Astrocyte of the cerebellum (primary cell): ENCODE measurements around the gene PPIL4.

Experiments used
- DNase-seq: peaks from one replicate; pipeline ENCODE4 v3.0.0-alpha.2; 2011; ENCODE audit warnings: low read depth
- H3K4me3 ChIP-seq: 2 replicates; pipeline ENCODE4 v1.5.1; 2011; ENCODE audit warnings: mild to moderate bottlenecking, low read depth, low read length, moderate library complexity
- CTCF ChIP-seq: IDR thresholded peaks from 2 replicates; pipeline ENCODE4 v1.5.1; 2012; ENCODE audit warnings: low read length, low read depth, moderate library complexity, mild to moderate bottlenecking; ENCODE audit errors: missing control alignments
- in situ Hi-C: cut with HindIII; loops from 2 replicates; pipeline ENCODE4 v1.10.0; 2017; ENCODE audit warnings: low sequenced_read_pairs

Gene PPIL4

GRCh38 chr6:149544646-149545257, 1.1 kb downstream of the PPIL4 start:
- in situ Hi-C loops = no loop called here
- peak overlapping the region; percentile 100 for H3K4me3 ChIP-seq
- no peak for TF ChIP-seq CTCF
- DNase-seq = no peak

- TF ChIP-seq CTCF = no peak
- no peak overlapping the region for H3K4me3 ChIP-seq
- in situ Hi-C loops = no loop called here
- no peak for DNase-seq
Measured at GRCh38 chr6:149541139-149541538, 4.7 kb downstream of the PPIL4 start.

GRCh38 chr6:149534742-149535141, 11.1 kb downstream of the PPIL4 start:
- TF ChIP-seq CTCF = no peak
- in situ Hi-C loops = loop anchor here (5.0 kb wide), 1 partner anchor 102 kb away; no protein-coding TSS in a partner anchor

GRCh38 chr6:149529650-149530049, 16.2 kb downstream of the PPIL4 start:
- no peak for DNase-seq
- no peak overlapping the region for H3K4me3 ChIP-seq
- TF ChIP-seq CTCF = no peak
- in situ Hi-C loops = loop anchor here (5.0 kb wide), 1 partner anchor 97 kb away; no protein-coding TSS in a partner anchor

More at GRCh38 chr6:149534742-149535141, 11.1 kb downstream of the PPIL4 start:
- H3K4me3 ChIP-seq = no peak overlapping the region
- DNase-seq = no peak

DNA sequence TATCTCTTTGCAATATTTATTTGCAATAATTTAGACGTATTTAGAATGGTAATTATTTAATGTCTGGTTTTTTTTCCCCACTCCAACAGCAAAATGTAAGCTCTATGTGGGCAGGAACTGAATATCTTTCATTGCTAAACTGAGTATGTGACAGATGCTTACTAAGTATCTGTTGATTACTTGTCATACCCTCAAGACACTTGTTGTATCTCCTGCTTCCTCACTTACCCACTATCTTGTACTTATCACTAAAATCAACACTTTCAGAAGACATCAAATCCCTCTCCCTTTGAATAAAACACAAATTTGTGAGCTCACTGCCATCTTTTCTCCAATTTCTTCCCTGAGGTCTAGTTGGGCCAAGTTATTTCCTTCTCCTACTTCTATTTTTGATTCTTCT, 30.3 kb downstream of the PPIL4 start:
- no peak overlapping the region for H3K4me3 ChIP-seq
- TF ChIP-seq CTCF = no peak
- no peak for DNase-seq

DNA sequence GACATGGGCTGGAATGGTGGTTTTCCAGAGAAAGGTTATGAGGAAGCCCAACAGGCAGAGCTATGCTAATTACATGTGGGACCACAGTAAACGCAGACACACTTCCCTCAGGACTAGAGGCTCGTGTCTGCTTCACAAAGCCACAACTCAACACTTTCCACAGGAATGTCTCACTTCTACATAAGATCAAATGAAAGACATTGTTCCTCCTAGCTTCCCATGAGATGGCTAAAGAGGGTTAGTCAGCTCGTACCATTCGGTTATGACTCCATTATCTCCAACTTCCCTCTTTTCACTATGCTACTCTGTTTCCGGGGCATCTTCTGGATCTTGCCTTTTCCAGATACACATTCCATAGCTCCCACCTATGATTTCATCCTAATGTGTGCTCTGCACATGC, 31.9 kb downstream of the PPIL4 start:
- DNase-seq = no peak
- no peak for TF ChIP-seq CTCF
- no peak overlapping the region for H3K4me3 ChIP-seq
- in situ Hi-C loops = loop anchor here (25.0 kb wide), 1 partner anchor 477 kb away; no protein-coding TSS in a partner anchor

More for the DNA sequence above, 30.3 kb downstream of the PPIL4 start:
- in situ Hi-C loops = loop anchor here (25.0 kb wide), 1 partner anchor 478 kb away; no protein-coding TSS in a partner anchor
